Activated naive CD8-positive, alpha-beta T cell treated with anti-CD3 and anti-CD28 coated beads for 36 hours (primary cell): ENCODE results near the gene POLR1A. TPM values are rescaled to one million over a fixed set of nuclear protein-coding genes. Genes with fewer than 3 reads are reported as not detected.

ENCODE experiments used
- DNase-seq: peaks from one replicate; pipeline ENCODE4 v3.0.0; 2021
- H3K27ac Mint-ChIP-seq: one replicate; pipeline ENCODE4 v1.8.0; 2022; ENCODE audit warnings: mild to moderate bottlenecking, moderate library complexity, mixed read lengths
- H3K27me3 Mint-ChIP-seq: one replicate; pipeline ENCODE4 v1.8.0; 2022; ENCODE audit warnings: mild to moderate bottlenecking, mixed read lengths
- H3K36me3 Mint-ChIP-seq: one replicate; pipeline ENCODE4 v1.8.0; 2021; ENCODE audit warnings: mild to moderate bottlenecking, mixed read lengths
- H3K4me1 Mint-ChIP-seq: one replicate; pipeline ENCODE4 v1.8.0; 2021; ENCODE audit warnings: mixed read lengths
- H3K4me3 Mint-ChIP-seq: one replicate; pipeline ENCODE4 v1.8.0; 2022; ENCODE audit warnings: mild to moderate bottlenecking, moderate library complexity, mixed read lengths
- H3K9me3 Mint-ChIP-seq: one replicate; pipeline ENCODE4 v1.8.0; 2022; ENCODE audit warnings: mixed read lengths
- total RNA-seq, 2 experiments: library from RNA; stranded (reverse); gene quantifications; one replicate each; pipeline ENCODE4 v1.2.3, GENCODE V29; 2021

POLR1A gene
- total RNA-seq: 10 to 100 TPM; 56.0 to 56.6 TPM

DNA sequence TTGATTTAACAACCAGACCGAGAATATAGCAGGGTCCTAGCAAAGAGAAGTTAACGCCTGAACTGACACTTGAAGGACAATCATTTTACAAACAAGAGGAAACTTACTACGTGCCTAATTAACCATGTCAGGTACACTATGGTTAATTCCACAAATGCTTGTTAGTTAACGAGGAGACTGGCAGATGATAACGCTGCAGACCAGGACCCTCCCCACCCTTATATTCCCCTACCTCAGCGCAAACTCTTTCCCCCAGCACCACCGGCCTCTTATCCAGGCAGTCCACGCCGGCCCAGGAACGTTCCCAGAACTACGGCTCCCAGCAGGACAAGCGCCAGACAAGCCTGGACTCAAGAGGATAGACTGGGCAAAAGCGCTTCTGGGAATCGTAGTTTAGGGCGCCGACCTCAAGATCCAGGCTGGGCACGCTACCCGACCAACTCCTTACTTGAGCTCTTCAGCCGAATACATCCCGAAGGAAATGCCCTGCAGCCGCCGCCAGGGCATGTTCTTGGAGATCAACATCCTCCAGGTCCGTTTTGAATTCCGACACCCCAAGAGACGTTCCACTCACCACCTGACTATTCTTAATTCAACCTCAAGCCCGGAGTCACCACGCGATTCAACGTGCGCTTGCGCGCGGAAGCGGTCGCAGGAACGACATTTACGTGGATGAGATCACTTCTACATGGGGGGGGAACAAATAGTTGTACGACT, at the start of gene POLR1A:
Gene POLR1A, minus strand, starts transcription at position 635 of the 717 bp plus-strand sequence. Its CDS starts 110 bp downstream, at position 525.
- H3K36me3 Mint-ChIP-seq: peaks cover 46% of the 10 kb centered on the region
- H3K4me3 Mint-ChIP-seq: peak within 1 kb of the TSS; percentile 96
- H3K27me3 Mint-ChIP-seq: no peaks in the 10 kb centered on the region
- H3K4me1 Mint-ChIP-seq: peaks cover 50% of the 10 kb centered on the region
- peak within 1 kb of the TSS; percentile 99 for H3K27ac Mint-ChIP-seq
- peak; percentile 82 for DNase-seq
- peaks cover 3% of the 10 kb centered on the region for H3K9me3 Mint-ChIP-seq

GRCh38 chr2:86150502-86150901, 44.8 kb upstream of the POLR1A start:
- Mint-ChIP-seq H3K4me1 (peaks cover 8% of the 10 kb centered on the region), H3K9me3 (no peaks in the 10 kb centered on the region), H3K27ac (no peak overlapping the region), H3K4me3 (no peak overlapping the region), H3K27me3 (no peaks in the 10 kb centered on the region), H3K36me3 (peaks cover 26% of the 10 kb centered on the region)
- no peak for DNase-seq

DNA sequence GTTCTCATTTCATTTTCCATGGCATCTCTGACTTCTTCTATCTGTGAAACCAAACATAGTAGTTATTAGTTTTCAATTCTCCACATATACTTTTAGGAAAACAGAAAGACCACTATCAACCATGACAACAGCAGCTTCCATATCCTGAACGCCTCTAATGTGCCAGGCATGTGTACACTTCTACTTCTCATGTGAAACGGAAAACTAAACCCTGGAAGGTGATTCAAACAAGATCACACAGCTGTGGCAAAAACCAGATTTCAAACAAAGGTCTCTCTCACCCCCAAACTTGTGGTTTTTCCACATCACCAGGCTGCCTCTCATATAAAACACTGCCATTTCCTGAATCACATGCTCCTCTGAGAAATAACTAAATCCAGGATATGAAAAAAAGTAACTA, 42.1 kb upstream of the POLR1A start:
- Mint-ChIP-seq H3K27ac (peak overlapping the region; percentile 81), H3K4me1 (peaks cover 7% of the 10 kb centered on the region), H3K36me3 (peaks cover 36% of the 10 kb centered on the region), H3K9me3 (no peaks in the 10 kb centered on the region), H3K4me3 (no peak overlapping the region), H3K27me3 (no peaks in the 10 kb centered on the region)
- no peak for DNase-seq

DNA sequence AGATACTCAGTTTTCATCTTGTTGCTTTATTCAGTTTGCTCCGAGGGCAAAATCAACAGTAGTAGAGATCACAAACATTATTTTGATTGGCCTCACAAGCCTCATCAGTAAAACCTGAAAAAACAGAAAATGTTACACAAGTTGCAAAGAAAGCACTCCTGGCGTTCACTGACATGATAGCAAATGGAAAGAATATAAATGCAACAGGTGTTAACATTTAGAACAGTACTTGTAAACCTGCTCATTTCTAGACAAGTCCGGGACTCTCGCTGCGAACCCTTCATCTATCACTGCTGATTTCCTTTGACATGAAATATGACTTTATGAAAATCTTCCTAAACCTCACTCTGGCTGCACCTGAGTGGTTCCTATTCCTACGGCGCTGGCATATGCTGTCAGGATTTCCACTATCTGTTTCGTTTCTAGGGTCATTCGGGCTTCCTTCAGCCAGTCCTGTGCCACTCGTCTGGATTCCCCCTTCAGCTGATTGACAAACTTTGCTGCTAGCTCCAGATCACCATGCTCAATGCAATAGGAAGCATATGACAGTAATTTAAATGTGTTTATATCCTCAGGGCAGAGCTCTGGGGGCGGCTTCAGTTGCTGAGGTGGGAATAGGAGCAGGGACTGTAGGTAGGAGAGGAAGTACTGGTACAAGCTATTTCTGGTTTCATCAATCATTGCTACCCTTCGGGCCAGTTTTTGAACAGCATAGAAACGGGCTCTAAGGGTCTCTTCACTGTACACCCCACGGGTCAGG, 38.4 kb upstream of the POLR1A start:
- Mint-ChIP-seq H3K27ac (peak overlapping the region; percentile 72), H3K4me3 (no peak overlapping the region), H3K36me3 (peaks cover 36% of the 10 kb centered on the region), H3K9me3 (no peaks in the 10 kb centered on the region), H3K4me1 (peaks cover 19% of the 10 kb centered on the region), H3K27me3 (no peaks in the 10 kb centered on the region)
- DNase-seq: no peak

DNA sequence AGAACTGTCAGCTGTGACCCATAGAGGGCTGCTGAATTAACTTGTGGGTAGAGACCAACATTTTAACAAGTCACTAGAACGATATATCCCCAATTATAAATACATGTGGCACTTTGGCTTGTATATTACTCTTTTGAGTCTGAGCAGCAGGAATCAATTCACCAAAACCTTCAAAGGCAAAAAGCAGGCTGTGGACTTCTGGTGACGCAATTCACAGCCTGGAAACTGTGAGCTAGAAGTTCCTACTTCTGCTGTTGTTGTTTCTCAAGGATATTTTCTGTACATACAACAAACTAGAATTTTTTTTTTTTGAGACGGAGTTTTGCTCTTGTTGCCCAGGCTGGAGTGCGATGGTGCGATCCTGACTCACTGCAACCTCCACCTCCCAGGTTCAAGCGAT, 37.6 kb upstream of the POLR1A start:
- H3K27ac Mint-ChIP-seq: no peak overlapping the region
- peaks cover 40% of the 10 kb centered on the region for H3K36me3 Mint-ChIP-seq
- no peaks in the 10 kb centered on the region for H3K9me3 Mint-ChIP-seq
- H3K4me1 Mint-ChIP-seq: peaks cover 23% of the 10 kb centered on the region
- no peaks in the 10 kb centered on the region for H3K27me3 Mint-ChIP-seq
- DNase-seq: no peak
- H3K4me3 Mint-ChIP-seq: no peak overlapping the region

DNA sequence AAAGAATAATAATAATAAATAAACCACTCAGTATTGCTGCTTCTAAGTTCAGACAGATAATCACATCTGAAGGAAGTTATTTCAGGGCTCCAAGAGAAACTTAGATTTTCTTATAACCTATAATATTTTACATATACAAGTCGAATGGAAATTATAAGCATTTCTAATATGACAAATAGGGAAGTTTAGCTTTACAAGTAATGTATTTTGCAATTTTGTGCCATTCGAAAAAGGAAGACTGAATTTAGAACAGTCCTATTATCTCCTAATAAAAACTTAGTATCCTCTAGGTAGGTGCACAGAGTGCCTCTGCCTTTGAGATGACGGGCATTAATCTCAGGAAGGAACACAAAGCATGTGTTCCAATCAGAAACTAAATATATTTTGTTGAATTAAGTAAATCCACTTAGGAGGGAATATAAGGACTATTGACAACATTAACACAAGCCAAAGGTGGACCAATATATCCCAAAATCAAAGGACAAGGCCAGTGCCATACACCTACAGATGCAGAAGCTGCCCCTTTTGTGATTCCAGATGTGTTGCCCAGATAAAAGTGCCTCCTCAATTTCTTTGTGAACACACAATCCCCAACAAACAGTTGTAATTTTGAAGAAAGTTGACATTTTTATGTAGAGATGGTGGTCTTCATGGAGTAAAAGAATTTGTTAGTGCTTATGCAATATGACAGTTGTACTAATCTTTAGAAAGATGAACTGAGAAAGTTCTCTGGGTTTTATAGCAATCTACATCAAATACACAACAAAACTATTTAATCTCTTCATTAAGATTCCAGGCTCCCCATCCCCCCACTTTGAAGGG, 37.0 kb upstream of the POLR1A start:
- H3K36me3 Mint-ChIP-seq: peaks cover 41% of the 10 kb centered on the region
- peaks cover 20% of the 10 kb centered on the region for H3K4me1 Mint-ChIP-seq
- H3K27ac Mint-ChIP-seq: peak overlapping the region; percentile 12
- DNase-seq: no peak
- H3K27me3 Mint-ChIP-seq: no peaks in the 10 kb centered on the region
- no peak overlapping the region for H3K4me3 Mint-ChIP-seq
- no peaks in the 10 kb centered on the region for H3K9me3 Mint-ChIP-seq

DNA sequence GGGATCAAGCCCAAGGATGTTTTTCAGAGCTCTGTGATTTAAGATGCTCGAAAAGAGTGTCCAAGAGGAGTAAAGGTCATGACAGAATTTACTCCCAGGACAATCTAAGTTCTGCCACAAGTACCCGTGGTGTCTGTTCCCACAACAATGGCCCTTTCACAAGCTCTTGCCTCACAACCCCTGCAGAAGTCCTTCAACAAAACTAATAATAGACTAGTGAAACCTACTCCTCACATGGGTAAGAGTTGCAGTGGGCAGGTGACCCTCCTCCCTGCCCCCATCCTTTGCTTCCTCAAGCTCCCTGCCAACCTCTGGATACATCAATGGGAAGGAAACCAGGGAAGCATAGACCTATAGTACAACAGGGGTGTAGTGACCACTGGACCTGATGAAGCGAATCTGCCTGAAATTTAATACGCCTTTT, 35.3 kb upstream of the POLR1A start:
- Mint-ChIP-seq H3K9me3 (no peaks in the 10 kb centered on the region), H3K4me1 (peaks cover 19% of the 10 kb centered on the region), H3K27ac (peak overlapping the region; percentile 54), H3K4me3 (peak overlapping the region; percentile 6), H3K27me3 (no peaks in the 10 kb centered on the region), H3K36me3 (peaks cover 53% of the 10 kb centered on the region)
- no peak for DNase-seq

DNA sequence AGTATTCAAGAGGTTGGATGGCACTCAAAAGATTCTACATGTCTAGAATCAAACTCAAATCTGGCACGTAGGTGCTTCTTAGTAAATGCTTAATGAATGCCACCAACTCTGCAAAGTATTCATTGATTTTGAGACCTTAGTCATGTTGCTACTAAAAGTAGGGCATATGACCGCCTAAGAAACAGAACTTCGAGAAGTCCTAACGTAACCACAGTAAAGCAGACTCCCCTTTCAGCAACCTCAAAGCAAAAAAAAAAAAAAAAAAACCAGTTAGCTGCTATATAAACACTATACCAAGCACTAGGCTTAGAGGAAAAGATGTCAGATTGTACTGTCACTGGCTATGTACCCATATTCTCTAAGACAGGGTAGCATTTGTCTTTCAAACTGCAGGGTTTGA, 34.3 kb upstream of the POLR1A start:
- H3K9me3 Mint-ChIP-seq: no peaks in the 10 kb centered on the region
- no peaks in the 10 kb centered on the region for H3K27me3 Mint-ChIP-seq
- peaks cover 53% of the 10 kb centered on the region for H3K36me3 Mint-ChIP-seq
- H3K4me3 Mint-ChIP-seq: no peak overlapping the region
- DNase-seq: no peak
- peaks cover 19% of the 10 kb centered on the region for H3K4me1 Mint-ChIP-seq
- peak overlapping the region; percentile 34 for H3K27ac Mint-ChIP-seq

DNA sequence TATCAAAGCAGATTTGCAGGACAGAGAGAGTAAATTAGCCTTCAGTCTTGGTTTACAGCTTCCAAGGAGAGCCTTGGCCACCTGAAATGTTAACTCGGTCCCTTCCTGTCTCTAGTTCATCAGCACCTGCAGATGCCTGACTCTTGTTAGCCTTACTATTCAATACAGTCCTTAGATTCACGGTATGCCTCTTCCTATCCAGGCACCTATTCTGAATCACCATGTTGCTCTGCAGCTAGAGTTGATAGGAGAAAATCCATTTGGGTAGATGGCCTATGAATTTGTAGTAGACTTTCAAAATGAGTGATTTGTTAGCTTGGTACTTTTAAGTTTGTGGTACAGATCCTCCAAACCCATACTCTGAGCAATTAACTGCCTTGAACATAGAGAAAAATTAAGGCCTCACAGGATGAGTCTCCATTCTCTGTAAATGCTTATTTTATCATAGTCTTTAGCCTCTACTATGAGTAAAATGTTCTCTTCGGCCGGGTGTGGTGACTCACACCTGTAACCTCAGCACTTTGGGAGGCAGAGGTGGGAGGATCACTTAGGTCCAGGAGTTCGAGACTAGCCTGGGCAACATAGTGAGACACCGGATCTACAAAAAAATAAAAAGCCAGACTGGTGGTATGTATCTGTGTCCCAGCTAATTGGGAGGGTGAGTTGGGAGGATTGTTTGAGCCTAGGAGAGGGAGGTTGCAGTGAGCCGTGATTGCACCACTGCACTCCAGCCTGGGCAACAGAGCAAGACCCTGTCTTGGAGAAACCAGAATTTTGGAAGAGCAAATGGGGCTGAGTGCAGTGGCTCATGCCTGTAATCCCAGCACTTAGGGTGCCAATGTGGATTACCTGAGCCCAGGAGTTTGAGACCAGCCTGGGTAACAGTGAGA, 33.3 kb upstream of the POLR1A start:
- peaks cover 19% of the 10 kb centered on the region for H3K4me1 Mint-ChIP-seq
- no peak for DNase-seq

GRCh38 chr2:86136141-86136540, 30.5 kb upstream of the POLR1A start:
- no peaks in the 10 kb centered on the region for H3K9me3 Mint-ChIP-seq
- H3K27ac Mint-ChIP-seq: no peak overlapping the region
- H3K27me3 Mint-ChIP-seq: no peaks in the 10 kb centered on the region
- DNase-seq: no peak
- peaks cover 19% of the 10 kb centered on the region for H3K4me1 Mint-ChIP-seq
- H3K4me3 Mint-ChIP-seq: no peak overlapping the region
- peaks cover 52% of the 10 kb centered on the region for H3K36me3 Mint-ChIP-seq

More for the DNA sequence above, 33.3 kb upstream of the POLR1A start:
- Mint-ChIP-seq H3K36me3 (peaks cover 51% of the 10 kb centered on the region), H3K27me3 (no peaks in the 10 kb centered on the region), H3K27ac (peak overlapping the region; percentile 66), H3K9me3 (no peaks in the 10 kb centered on the region), H3K4me3 (peak overlapping the region; percentile 18)

DNA sequence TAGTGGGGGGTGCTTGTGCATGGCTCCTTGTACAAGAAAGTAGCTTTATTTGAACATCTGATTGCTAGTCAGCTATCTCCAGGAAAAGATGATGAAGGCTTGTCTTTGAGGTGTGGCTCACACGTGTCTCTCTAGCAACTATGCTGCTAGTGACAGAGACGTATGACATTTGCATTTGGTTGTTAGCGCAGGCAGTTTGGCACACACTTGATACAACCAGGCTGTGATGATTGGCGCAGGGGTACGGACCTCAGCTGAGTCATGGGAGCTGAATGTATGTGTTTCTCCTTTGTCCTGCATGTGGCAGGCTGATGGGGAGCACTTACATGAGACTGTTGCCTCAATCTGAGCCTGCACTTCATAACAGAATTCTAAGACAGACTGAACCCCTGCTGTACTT, 30.0 kb upstream of the POLR1A start:
- Mint-ChIP-seq H3K27me3 (no peaks in the 10 kb centered on the region), H3K27ac (no peak overlapping the region), H3K9me3 (no peaks in the 10 kb centered on the region), H3K4me1 (peaks cover 16% of the 10 kb centered on the region), H3K36me3 (peaks cover 54% of the 10 kb centered on the region), H3K4me3 (no peak overlapping the region)
- DNase-seq: no peak

DNA sequence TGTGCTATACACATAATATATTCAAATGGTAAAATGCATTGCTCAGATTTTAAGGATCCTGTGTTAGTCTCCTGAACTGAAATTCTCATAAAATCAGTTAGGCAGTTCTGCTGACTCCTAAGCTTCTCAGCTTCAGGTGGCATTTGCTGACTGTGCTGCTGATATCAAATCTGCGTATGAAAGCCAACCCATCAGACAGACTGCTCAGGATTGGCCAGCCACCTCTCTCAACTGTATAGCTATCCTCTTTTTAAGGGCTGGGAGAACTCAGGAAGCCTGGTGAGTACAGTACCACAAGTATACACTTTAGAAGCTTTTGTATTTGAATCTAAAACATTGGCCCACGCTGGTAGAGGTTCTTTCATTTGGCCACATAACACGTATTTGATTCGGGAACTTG, 29.0 kb upstream of the POLR1A start:
- Mint-ChIP-seq H3K4me1 (peaks cover 11% of the 10 kb centered on the region), H3K9me3 (no peaks in the 10 kb centered on the region), H3K27me3 (no peaks in the 10 kb centered on the region), H3K4me3 (no peak overlapping the region), H3K27ac (no peak overlapping the region), H3K36me3 (peaks cover 54% of the 10 kb centered on the region)
- no peak for DNase-seq

- no peaks in the 10 kb centered on the region for H3K27me3 Mint-ChIP-seq
- no peak overlapping the region for H3K4me3 Mint-ChIP-seq
- H3K4me1 Mint-ChIP-seq: no peaks in the 10 kb centered on the region
- no peak for DNase-seq
- H3K27ac Mint-ChIP-seq: no peak overlapping the region
- no peaks in the 10 kb centered on the region for H3K9me3 Mint-ChIP-seq
- peaks cover 20% of the 10 kb centered on the region for H3K36me3 Mint-ChIP-seq
Observed at GRCh38 chr2:86124683-86125082, 19.0 kb upstream of the POLR1A start.

- Mint-ChIP-seq H3K27ac (peak overlapping the region; percentile 1), H3K4me3 (no peak overlapping the region), H3K27me3 (no peaks in the 10 kb centered on the region), H3K4me1 (no peaks in the 10 kb centered on the region), H3K36me3 (peaks cover 22% of the 10 kb centered on the region), H3K9me3 (no peaks in the 10 kb centered on the region)
- no peak for DNase-seq
Observed at GRCh38 chr2:86123328-86123925, 17.7 kb upstream of the POLR1A start.
